ENCODE results near the gene CHMP6. TPM values are rescaled to one million over a fixed set of nuclear protein-coding genes. Genes with fewer than 3 reads are reported as not detected.

Gene CHMP6
- total RNA-seq, 1 donor from 2014 or later = 29.9 TPM

- Histone ChIP-seq H3K4me1 (peaks cover 29% of the 10 kb centered on the region), H3K4me3 (peak overlapping the region; percentile 73), H3K27ac (peak overlapping the region; percentile 63), H3K9me3 (no peaks in the 10 kb centered on the region), H3K36me3 (peaks cover 25% of the 10 kb centered on the region), H3K27me3 (no peaks in the 10 kb centered on the region)
- TF ChIP-seq CTCF (IDR thresholded peaks at IDR 0.05) = no peak
- ATAC-seq = peak; percentile 1
- DNase-seq = peak; percentile 67
- intact Hi-C loops (cut with DNase I) = no loop called here
Measured at GRCh38 chr17:80992077-80992947, 671 bp downstream of the CHMP6 start.

- intact Hi-C loops (cut with DNase I) = no loop called here
- DNase-seq (peak; percentile 66), ATAC-seq (peak; percentile 25)
- Histone ChIP-seq H3K4me3 (peak overlapping the region; percentile 73), H3K9me3 (no peaks in the 10 kb centered on the region), H3K4me1 (peaks cover 25% of the 10 kb centered on the region), H3K27me3 (no peaks in the 10 kb centered on the region), H3K36me3 (peaks cover 33% of the 10 kb centered on the region), H3K27ac (no peak overlapping the region)
- no peak for TF ChIP-seq CTCF (IDR thresholded peaks at IDR 0.05)
Measured at GRCh38 chr17:80992948-80993624, 1.4 kb downstream of the CHMP6 start.

GRCh38 chr17:80995131-80995530, 3.5 kb downstream of the CHMP6 start:
- no peak for TF ChIP-seq CTCF (IDR thresholded peaks at IDR 0.05)
- peaks cover 18% of the 10 kb centered on the region for H3K4me1 ChIP-seq
- H3K9me3 ChIP-seq = no peaks in the 10 kb centered on the region
- H3K27me3 ChIP-seq = no peaks in the 10 kb centered on the region
- intact Hi-C loops (cut with DNase I) = no loop called here
- H3K4me3 ChIP-seq = no peak overlapping the region
- peaks cover 52% of the 10 kb centered on the region for H3K36me3 ChIP-seq
- ATAC-seq = no peak
- no peak overlapping the region for H3K27ac ChIP-seq
- no peak for DNase-seq

GRCh38 chr17:80996422-80997305, 5.0 kb downstream of the CHMP6 start:
- DNase-seq (no peak), ATAC-seq (peak; percentile 19)
- no peak overlapping the region for H3K27ac ChIP-seq
- no peak for TF ChIP-seq CTCF (IDR thresholded peaks at IDR 0.05)
- H3K4me3 ChIP-seq = no peak overlapping the region
- peaks cover 13% of the 10 kb centered on the region for H3K4me1 ChIP-seq
- H3K27me3 ChIP-seq = no peaks in the 10 kb centered on the region
- H3K9me3 ChIP-seq = no peaks in the 10 kb centered on the region
- H3K36me3 ChIP-seq = peaks cover 52% of the 10 kb centered on the region
- intact Hi-C loops (cut with DNase I) = no loop called here

- TF ChIP-seq CTCF (IDR thresholded peaks at IDR 0.05) = no peak
- Histone ChIP-seq H3K4me3 (no peak overlapping the region), H3K36me3 (peaks cover 52% of the 10 kb centered on the region), H3K27me3 (no peaks in the 10 kb centered on the region), H3K9me3 (no peaks in the 10 kb centered on the region), H3K4me1 (peaks cover 21% of the 10 kb centered on the region), H3K27ac (no peak overlapping the region)
- DNase-seq (no peak), ATAC-seq (no peak)
- intact Hi-C loops (cut with DNase I) = no loop called here
Measured at GRCh38 chr17:80997424-80998117, 5.9 kb downstream of the CHMP6 start.

Measured in upper lobe of right lung (tissue), 1 donor.